TTC549 (cell line): Measurements from ENCODE around the gene QPCT.
"Not testable (repeated sequence)": the region's sequence is repeated elsewhere in the genome, so short reads cannot be mapped to it uniquely, and the experiment has no call there.

ENCODE experiments used
- FAIRE-seq: peaks from 2 replicates; lab custom pipeline; 2012; peaks lifted over from hg19 to GRCh38; lab: Jason Lieb, UNC

QPCT gene

GRCh38 chr2:37344453-37345361 is at the start of gene QPCT:
Gene QPCT, plus strand, starts transcription at chr2:37344630. Its CDS starts 102 bp downstream, at chr2:37344732.
- no peak for FAIRE-seq

GRCh38 chr2:37294858-37295257 is 49.6 kb upstream of the QPCT start:
- FAIRE-seq, result not testable (repeated sequence)

- no peak for FAIRE-seq
These were observed 48.9 kb upstream of the QPCT start for GRCh38 chr2:37295469-37296073.

- FAIRE-seq, result no peak
These were observed 46.8 kb upstream of the QPCT start for GRCh38 chr2:37297632-37298031.

GRCh38 chr2:37300146-37300545 is 44.3 kb upstream of the QPCT start:
- FAIRE-seq, result no peak

GRCh38 chr2:37300578-37300977 is 43.9 kb upstream of the QPCT start:
- FAIRE-seq, result peak; percentile 63

- no peak for FAIRE-seq
These were observed 43.0 kb upstream of the QPCT start for GRCh38 chr2:37301408-37301807.

GRCh38 chr2:37302701-37303252 is 41.7 kb upstream of the QPCT start:
- FAIRE-seq, result no peak

- no peak for FAIRE-seq
These were observed 38.4 kb upstream of the QPCT start for GRCh38 chr2:37306024-37306423.

GRCh38 chr2:37307500-37307899 is 36.9 kb upstream of the QPCT start:
- no peak for FAIRE-seq

- no peak for FAIRE-seq
These were observed 29.1 kb upstream of the QPCT start for GRCh38 chr2:37315364-37315763.

- no peak for FAIRE-seq
These were observed 28.2 kb upstream of the QPCT start for GRCh38 chr2:37316181-37316580.

GRCh38 chr2:37317746-37318145 is 26.7 kb upstream of the QPCT start:
- FAIRE-seq, result no peak

GRCh38 chr2:37318401-37318800 is 26.0 kb upstream of the QPCT start:
- FAIRE-seq, result no peak

GRCh38 chr2:37319754-37320609 is 24.4 kb upstream of the QPCT start:
- no peak for FAIRE-seq

- FAIRE-seq, result no peak
These were observed 23.3 kb upstream of the QPCT start for GRCh38 chr2:37321029-37321682.

GRCh38 chr2:37322368-37322767 is 22.1 kb upstream of the QPCT start:
- no peak for FAIRE-seq

GRCh38 chr2:37323176-37323780 is 21.2 kb upstream of the QPCT start:
- no peak for FAIRE-seq

GRCh38 chr2:37323781-37324535 is 20.5 kb upstream of the QPCT start:
- no peak for FAIRE-seq

- no peak for FAIRE-seq
These were observed 20.0 kb upstream of the QPCT start for GRCh38 chr2:37324536-37324785.
